GM18907 (cell line): ENCODE data around the gene TBPL2.
"Not testable (repeated sequence)": the region's sequence is repeated elsewhere in the genome, so short reads cannot be mapped to it uniquely, and the experiment has no call there.

Experiments used
- ATAC-seq: cut with Tn5 transposase; IDR thresholded peaks from one replicate; pipeline ENCODE4 v1.9.1; 2021; ENCODE audit warnings: mild to moderate bottlenecking, moderate library complexity; ENCODE audit not compliant: unreplicated experiment

TBPL2 gene

DNA sequence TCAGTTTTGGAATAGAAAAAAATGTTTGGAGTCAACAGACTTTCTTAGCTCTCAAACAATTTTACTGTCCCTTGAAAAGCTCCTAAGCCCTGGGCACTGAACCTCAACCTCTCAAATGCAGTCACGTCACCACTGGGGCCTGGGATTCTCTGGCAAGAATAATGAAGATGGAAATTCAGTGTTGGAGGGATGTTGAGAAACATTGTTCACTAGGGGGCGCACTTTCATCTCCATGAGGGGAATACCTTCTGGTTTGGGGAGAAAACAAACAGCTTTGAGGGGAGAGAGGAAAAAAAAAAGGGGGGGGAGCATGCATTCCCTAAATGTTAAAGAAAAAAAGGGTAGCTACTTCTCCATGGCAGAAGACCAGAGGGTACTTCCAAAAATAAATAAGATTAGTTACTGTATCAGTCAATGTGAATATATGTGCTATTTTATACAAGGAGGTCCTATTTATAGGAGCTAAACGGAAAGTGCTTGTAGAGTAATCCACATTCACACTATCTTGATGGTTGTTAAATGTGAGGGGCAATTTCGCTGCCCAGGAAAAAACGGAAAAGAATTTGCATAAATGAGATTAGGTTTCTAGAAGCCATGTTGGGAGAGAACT, 5.8 kb upstream of the TBPL2 start:
- no peak for ATAC-seq

DNA sequence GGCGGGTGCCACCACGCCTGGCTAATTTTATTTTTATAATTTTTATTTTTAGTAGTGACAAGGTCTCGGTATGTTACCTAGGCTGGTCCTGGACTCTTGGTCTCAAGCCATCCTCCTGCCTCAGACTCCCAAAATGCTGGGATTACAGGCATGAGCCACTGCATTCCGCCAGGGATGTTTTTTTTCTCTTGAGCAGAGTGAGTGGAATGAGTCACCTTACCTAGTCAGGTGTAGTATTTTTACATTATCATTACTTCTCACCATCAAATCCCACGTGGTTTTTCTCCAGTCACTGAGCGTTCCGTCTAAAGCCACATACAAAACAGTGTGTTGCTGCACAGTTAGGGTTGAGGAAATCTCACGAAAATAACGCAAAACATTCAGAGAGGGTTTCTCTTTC, 870 bp upstream of the TBPL2 start:
- ATAC-seq: no peak

DNA sequence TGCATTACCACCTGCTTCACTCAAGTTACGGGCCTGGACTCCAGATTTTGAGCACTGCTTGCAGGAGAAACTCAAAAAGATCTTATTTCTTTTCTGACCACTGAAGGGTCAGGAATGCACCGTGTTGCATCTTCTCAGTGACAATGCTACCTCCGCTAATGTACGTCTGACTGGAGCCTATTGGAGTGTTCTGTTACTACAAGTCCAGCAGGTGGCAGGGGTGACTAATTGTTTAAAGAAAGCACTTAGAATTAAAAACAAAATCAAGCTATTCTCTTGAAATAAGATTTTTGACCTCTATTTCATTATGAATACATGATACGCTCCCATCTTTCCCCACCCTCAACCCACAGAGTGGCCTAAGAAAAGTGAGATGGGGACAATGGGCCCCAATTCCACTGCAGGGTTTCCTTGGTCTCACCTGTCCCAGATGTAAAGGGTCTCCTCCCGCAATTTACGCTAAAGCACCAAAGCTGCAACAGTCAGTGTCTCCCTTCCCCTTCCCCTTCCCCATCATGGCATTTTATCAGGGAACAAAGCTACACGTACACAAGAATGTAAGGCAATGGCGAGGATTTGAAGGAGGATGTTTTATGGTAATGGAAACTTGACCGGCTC, 2.2 kb downstream of the TBPL2 start:
- ATAC-seq: peak; percentile 69

DNA sequence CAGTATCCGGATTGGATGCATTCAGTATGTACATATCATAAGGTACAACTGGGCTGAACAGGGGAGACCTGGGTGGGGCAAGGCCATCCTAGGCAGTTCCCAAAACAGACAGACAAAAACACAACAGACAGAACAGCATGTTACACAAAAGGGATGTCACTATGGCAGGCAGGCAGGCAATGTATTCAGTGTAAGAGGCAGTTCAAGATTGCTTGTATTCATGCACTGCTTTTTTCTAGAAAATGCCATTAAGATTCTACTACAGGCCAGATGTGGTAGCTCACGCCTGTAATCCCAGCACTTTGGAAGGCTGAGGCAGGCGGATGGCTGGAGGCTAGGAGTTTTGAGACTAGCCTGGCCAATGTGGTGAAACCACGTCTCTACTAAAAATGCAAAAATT, 3.5 kb downstream of the TBPL2 start:
- ATAC-seq: no peak

DNA sequence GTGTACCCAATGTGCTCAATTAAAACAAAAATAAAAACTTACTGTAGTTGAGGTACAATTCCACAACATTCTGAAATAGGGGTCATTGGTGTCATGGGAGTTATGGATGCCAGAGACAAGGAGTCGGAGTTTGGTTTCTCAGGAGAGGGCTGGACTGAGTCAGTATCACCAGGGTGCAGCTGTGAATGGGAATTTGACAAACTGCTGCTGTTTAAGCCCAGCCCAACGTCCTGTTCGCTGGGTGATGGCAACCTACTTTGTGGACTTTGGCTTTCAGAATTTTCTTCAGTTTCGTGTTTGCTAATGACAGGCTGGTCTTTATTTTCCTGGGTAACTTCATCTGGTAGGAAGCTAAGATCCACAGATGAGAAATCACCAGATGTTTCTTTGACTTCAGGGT, 3.9 kb downstream of the TBPL2 start:
- ATAC-seq: no peak

DNA sequence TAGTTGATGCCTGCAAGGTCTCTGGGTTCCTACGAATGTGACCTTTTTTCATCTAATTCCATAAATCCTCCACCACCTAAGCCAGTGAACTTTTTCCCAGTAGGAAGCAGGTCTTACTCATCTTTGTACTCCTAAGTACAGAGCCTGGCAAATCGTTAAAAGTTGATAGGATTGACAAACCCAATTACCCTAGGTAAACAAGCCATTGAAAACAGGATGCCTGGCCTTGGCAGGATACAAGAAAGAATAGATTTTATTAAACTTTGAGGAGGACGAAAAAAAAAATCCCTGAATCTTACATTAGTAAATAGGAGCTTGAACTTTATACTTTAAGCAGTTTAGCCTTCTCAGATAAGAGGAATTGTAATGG, 5.6 kb downstream of the TBPL2 start:
- no peak for ATAC-seq

DNA sequence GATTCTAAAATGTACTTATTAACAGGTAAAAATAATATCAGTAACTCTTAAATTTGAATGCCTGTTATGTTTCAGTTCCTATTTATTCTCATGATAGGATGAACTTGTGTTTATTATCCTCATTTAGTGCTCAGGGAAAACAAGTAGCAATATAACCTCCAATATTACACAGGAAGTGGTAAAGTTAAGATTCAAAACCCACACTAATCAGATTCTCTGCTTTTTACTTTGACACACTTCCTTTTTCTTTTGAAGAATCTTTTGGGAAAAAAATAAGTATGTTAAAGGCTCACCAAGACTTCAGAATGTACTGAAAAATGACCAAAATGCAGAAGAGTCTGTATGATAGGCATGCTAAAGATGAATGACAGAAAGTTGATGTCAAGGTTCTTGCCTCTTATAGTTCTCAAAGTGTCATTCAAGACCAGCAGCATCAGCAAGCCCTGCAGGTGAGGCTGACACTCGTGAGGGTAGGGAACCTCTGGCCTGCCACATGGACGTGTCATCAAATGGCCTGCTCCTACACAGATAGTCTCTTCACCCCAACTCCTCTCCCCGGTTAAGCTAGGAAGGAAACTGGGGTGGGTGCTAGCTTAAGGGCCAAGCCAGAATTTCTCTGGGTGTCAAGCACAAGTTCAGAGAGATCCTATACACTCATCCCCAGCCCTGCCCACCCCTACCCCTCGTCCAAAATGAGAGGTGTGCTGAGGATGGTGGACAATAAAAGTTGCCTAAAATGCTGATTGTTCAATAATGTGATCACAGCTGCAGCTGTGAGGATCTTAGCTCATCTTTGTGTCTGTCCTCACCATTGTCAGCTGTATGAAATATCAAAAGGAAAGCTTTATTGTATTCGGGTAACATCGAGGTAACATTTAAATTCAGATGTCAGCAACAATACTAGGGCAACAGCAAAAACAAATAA, 6.3 kb downstream of the TBPL2 start:
- ATAC-seq: no peak

DNA sequence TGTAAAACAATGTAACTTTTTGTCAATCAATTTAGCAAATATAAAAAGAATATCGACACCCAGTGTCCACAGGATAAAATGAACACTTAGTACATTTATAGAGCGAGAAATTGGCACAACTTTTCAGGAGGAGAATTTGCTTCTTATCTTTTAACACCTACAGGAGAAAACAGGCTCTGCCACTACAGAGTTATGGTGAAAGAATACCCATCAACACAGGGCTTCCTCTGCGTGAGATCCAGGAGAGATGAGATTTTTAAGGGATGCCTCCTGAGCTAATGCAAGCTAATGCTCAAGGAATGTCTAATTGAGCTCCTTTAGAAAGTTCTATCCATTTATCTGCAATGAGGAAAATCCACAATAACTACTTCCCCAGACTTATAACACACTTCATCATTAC, 7.8 kb downstream of the TBPL2 start:
- ATAC-seq: no peak

DNA sequence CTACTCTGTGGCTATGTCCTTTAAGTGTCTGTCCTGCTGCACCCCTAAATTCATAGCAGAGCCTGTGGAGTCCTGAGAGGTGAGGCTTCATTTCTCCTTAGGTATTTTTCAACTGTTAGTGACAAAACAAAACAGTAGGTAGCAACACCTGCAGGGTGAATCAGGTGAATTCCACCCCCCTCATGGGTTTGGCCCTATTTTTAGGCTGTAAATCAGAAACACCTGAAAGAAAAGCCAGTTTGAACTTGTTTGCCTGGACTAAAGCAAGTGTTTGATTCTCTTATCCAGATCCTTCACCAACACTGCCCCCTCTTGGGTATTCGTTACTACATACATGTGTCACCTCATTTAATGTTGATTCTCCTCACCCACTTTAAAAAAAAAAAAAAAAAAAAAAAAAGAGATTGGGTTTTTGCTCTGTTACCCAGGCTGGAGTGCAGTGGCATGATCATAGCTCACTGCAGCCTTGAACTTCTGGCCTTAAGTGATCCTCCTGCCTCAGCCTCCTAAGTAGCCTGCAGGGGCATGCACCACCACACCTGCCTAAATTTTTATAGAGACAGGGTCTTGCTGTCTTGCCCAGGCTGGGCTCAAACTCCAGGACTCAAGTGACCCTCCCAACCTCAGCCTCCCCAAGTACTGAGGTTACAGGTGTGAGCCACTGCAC, 10.3 kb downstream of the TBPL2 start:
- peak; percentile 58 for ATAC-seq

DNA sequence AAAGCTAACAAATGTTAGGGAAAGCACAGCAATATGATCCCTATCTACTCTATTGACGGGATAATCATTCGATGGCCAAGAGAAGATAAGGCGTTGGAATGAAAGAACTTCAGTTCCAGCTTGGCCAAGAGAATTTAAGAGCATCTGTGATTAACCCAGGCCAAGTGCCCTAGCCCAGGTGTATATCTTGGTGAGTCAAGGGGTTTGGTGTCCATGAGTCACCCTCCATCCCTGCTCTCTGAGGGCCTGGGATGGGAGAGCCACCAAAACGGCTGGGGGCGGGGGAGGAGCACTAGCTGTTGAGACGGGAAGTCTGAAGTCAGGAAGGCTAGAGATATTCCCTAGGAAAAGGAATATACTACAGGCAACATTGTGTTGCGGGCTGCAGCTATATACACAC, 13.0 kb downstream of the TBPL2 start:
- no peak for ATAC-seq

DNA sequence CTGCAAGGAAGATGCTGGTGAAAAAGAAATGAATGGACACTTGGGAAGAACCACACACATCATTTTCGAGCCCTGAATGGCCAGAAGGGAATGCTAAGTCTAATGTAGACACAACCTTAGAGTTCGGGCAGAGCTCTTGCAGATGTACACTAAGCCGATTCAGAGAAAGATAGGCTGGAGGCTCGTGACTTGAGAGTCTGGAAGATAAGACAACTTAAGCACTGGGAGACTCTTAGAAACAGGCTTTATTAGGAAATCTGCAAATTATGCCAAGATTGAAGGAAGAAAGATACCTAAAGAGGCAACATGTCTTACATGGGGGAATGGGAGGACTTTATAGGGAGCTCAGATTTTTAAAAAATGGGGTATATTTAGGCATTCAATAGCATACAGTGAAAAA, 13.5 kb downstream of the TBPL2 start:
- ATAC-seq: no peak

DNA sequence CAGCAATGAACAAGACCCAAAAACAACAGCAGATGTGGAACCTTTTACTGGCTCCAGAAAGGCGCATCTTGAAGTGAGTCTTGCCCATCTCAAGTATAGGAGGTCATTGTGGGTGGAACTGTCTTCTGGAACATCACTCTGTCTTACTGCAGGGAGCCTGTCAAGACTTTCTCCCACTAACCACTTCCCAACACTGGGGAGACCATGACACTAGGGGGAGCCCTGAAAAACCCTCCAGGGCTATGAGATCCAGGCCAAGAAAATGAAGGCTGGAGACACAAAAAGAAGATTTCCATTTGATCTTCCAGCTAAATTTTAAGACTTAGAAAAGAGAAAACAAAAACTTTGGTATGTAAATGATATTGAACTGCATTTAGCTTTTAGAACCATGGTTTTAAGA, 15.3 kb downstream of the TBPL2 start:
- no peak for ATAC-seq

DNA sequence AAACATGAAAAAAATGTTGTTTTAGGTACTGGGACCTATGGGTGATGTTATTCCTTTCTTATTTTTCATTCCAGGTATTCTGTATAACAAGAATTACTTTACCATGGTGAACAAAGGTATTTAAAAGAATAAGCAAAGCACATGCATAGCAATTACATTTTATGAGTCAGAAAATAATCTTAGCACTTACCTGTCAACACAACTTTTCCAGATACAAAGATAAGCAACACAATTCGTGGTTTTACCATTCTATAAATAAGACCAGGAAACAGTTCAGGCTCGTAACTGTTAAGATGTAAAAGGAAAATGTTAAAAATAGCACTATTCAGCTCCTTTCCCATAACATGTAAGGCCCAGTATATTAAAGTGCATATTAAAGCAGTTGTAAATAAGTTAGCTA, 16.4 kb downstream of the TBPL2 start:
- ATAC-seq: no peak

DNA sequence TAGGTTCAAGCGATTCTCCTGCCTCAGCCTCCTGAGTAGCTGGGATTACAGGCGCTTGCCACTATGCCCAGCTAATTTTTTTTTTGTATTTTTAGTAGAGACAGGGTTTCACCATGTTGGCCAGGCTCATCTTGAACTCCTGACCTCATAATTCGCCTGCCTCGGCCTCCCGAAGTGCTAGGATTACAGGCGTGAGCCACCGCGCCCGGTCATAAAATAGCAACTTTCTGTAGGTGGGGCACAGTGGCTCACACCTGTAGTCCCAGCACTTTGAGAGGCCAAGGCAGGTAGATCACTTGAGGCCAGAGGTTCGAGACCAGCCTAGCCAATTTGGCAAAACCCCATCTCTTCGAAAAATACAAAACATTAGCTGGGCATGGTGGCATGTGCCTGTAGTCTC, 18.1 kb downstream of the TBPL2 start:
- ATAC-seq: not testable (repeated sequence)

DNA sequence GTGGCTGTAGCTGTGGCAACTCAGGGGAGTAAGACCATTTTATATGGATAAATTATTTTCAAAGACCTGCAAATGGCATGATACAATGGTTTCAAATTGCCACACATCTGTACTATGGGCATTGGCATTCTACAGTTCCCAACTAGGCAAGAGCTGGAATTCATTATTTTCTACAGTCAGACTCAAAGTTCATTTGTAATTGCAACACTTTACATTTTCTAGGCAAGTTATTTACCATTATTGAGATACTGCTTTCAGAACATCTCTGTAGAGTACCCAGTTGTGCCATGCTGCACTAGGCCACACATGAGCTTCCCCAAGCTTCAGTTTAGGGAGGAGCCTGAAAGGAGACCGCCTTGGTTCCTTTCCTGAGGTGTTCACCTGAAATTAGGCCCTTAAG, 20.8 kb downstream of the TBPL2 start:
- ATAC-seq: no peak

DNA sequence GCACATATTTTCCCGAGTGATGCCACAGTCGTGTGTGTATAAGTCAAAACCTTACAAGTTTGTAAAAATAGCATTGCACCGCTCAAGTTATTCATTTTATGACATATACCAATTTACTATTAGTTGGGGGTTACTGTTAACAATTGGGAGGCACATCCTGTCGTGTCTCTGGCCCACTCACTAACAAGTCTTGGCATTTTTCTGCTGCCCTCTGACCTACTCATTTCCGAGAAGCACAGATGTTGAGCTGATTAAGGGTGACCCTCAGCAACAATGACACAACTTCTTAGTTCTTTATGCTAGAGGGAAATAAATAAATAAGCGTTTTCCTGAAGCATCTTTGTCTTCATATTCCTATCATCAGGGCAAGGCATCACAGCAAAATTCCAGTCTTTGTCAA, 22.0 kb downstream of the TBPL2 start:
- ATAC-seq: no peak

DNA sequence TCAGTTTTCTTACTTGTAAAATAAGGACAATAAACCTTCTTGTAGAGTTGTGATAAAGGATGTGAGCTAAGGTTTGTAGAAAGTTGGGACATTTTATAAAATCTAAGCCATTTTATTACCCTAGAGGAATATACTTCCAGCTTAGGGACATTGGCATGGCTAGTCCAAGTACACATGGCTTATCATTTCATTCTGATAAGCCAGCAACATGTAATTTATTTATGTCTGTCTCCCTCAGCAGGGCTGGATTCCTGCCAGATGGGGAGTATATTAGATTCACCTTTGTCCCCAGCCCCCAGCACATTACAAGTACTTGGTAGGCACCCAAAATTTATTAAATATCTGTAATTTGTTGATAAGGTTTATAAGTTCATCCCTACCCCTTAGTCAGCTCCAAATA, 22.5 kb downstream of the TBPL2 start:
- no peak for ATAC-seq

DNA sequence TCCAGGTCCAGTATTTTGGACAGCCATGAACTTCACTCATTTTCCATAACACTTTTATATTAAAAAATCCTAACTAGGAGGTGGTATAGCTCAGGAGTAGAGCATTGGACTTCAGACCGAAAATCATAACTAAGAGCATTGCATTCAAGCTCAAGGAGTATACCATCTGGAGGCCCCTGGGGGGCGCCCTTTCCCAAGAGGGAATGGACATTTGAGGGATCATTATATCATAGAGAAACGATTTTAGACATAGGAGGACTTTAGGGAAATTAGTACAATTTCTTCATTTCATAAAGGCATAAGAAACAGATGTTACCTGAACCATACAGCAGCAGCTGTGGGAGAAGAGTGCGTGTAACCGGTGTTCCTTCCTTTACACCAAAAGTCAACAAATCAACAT, 23.6 kb downstream of the TBPL2 start:
- ATAC-seq: no peak

DNA sequence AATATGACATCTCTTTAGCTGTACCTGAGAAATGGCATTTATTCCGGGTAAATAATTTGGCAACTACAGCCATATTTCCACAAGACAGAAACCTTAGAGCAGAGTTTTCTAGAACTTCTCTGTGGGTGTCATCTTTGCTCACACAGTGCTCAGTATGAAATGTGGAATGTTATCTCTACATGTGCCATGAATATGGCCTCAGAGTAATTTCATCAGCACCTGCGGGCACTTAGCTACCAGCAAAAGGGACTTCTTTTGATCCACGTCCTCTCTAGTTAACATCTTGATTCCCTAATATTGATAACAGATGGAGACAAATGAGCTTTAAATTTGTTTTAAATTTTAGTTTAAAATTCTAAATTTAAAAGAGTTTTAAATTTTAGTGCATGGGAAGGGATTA, 25.9 kb downstream of the TBPL2 start:
- no peak for ATAC-seq

DNA sequence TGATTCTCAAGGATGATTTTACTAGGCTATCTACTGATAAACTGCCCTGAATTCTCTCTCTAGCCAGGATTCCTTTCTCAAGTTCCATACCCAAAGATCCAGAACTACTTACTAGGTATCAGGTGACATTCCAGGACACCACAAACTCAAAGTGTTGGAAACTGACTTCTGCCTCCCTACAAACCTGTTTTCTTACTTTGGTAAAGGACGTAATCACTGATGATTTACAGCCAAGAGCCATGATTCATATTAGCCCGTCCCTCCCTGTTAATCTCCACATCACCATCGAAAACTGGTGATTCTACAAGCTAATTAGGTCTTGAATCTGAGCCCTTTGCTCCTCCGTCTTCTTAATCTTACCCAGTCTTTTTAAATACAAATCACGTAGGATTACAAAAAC, 27.7 kb downstream of the TBPL2 start:
- ATAC-seq: no peak
